Urothelium cell line (cell line): ENCODE measurements around the gene PTCD2.

Source experiments
- DNase-seq: peaks from one replicate; pipeline ENCODE4 v3.0.0; 2011; ENCODE audit warnings: low spot score, mixed read lengths
- FAIRE-seq: peaks from 2 replicates; lab custom pipeline; 2011; peaks lifted over from hg19 to GRCh38; lab: Jason Lieb, UNC

Gene PTCD2

GRCh38 chr5:72319976-72320752, at the start of gene PTCD2, which contains the start of gene MRPS27:
PTCD2 (plus strand) TSS chr5:72320373; CDS start chr5:72320383, 10 bp downstream.
MRPS27 (minus strand) TSS chr5:72320240; CDS start chr5:72320221, 19 bp downstream.
- peak; percentile 40 for FAIRE-seq
- DNase-seq: peak; percentile 99

GRCh38 chr5:72271702-72272101, 48.5 kb upstream of the PTCD2 start:
- DNase-seq (no peak), FAIRE-seq (no peak)

- FAIRE-seq: no peak
- DNase-seq: no peak
Observed at GRCh38 chr5:72272398-72272797, 47.8 kb upstream of the PTCD2 start.

GRCh38 chr5:72273547-72273946, 46.6 kb upstream of the PTCD2 start:
- no peak for FAIRE-seq
- no peak for DNase-seq

GRCh38 chr5:72276219-72276752, 43.9 kb upstream of the PTCD2 start:
- FAIRE-seq: no peak
- DNase-seq: no peak

GRCh38 chr5:72280581-72281069, 39.5 kb upstream of the PTCD2 start:
- FAIRE-seq (no peak), DNase-seq (peak; percentile 13)

- FAIRE-seq (no peak), DNase-seq (no peak)
Observed at GRCh38 chr5:72281430-72281763, 38.8 kb upstream of the PTCD2 start.

- DNase-seq (no peak), FAIRE-seq (no peak)
Observed at GRCh38 chr5:72281764-72282499, 38.2 kb upstream of the PTCD2 start.

GRCh38 chr5:72282878-72283277, 37.3 kb upstream of the PTCD2 start:
- FAIRE-seq (no peak), DNase-seq (no peak)

- FAIRE-seq (no peak), DNase-seq (no peak)
Observed at GRCh38 chr5:72283358-72283757, 36.8 kb upstream of the PTCD2 start.

- DNase-seq: no peak
- no peak for FAIRE-seq
Observed at GRCh38 chr5:72284559-72285423, 35.4 kb upstream of the PTCD2 start.

- no peak for FAIRE-seq
- DNase-seq: no peak
Observed at GRCh38 chr5:72285424-72285821, 34.8 kb upstream of the PTCD2 start.

GRCh38 chr5:72286798-72287197, 33.4 kb upstream of the PTCD2 start:
- DNase-seq (no peak), FAIRE-seq (no peak)

- FAIRE-seq (no peak), DNase-seq (no peak)
Observed at GRCh38 chr5:72288924-72289323, 31.2 kb upstream of the PTCD2 start.

GRCh38 chr5:72290356-72291133, 29.6 kb upstream of the PTCD2 start:
- no peak for FAIRE-seq

GRCh38 chr5:72291601-72292000, 28.6 kb upstream of the PTCD2 start:
- DNase-seq: no peak

More at GRCh38 chr5:72290356-72291133, 29.6 kb upstream of the PTCD2 start:
- no peak for DNase-seq

GRCh38 chr5:72292411-72292810, 27.8 kb upstream of the PTCD2 start:
- no peak for FAIRE-seq
- no peak for DNase-seq

More at GRCh38 chr5:72291601-72292000, 28.6 kb upstream of the PTCD2 start:
- FAIRE-seq: no peak

GRCh38 chr5:72293495-72294055, 26.6 kb upstream of the PTCD2 start:
- FAIRE-seq: no peak
- DNase-seq: no peak

- DNase-seq (no peak), FAIRE-seq (no peak)
Observed at GRCh38 chr5:72294473-72294872, 25.7 kb upstream of the PTCD2 start.

GRCh38 chr5:72295539-72295938, 24.6 kb upstream of the PTCD2 start:
- DNase-seq (no peak), FAIRE-seq (no peak)
